K562 (cell line): ENCODE data around the gene CD44. TPM values are rescaled to one million over a fixed set of nuclear protein-coding genes. Genes with fewer than 3 reads are reported as not detected.

Source experiments
- KLF13 ChIP-seq: fragments of 450-650 bp; IDR thresholded peaks from 2 replicates; pipeline ENCODE4 v1.6.1; 2016; ENCODE audit warnings: missing genetic modification characterization, low read depth, mild to moderate bottlenecking, missing compliant biosample characterization, moderate library complexity, borderline replicate concordance
- PRMT5 ChIP-seq: sonication (generic); formaldehyde crosslinking; IDR thresholded peaks from 2 replicates; pipeline ENCODE4 v1.5.0; 2020; ENCODE audit warnings: missing genetic modification reagents
- RFX5 ChIP-seq: IDR thresholded peaks from 2 replicates; pipeline ENCODE4 v1.6.1; 2011; ENCODE audit warnings: low read depth, mild to moderate bottlenecking, improper control_type of control experiment, low read length
- SLC30A9 ChIP-seq: fragments of 250-450 bp; sonication (Bioruptor Pico); IDR thresholded peaks from 2 replicates; pipeline ENCODE4 v1.8.0; 2022; ENCODE audit warnings: mild to moderate bottlenecking, moderate library complexity
- SREBF2 ChIP-seq: sonication (generic); formaldehyde crosslinking; IDR thresholded peaks from 2 replicates; pipeline ENCODE4 v1.4.0; 2020; ENCODE audit warnings: mild to moderate bottlenecking, missing genetic modification reagents
- ZBTB7A ChIP-seq: IDR thresholded peaks from 2 replicates; pipeline ENCODE4 v1.6.1; 2011; ENCODE audit warnings: low read depth, mild to moderate bottlenecking, low read length, moderate library complexity, borderline replicate concordance; ENCODE audit not compliant: control insufficient read depth
- ZNF274 ChIP-seq: IDR thresholded peaks from 2 replicates; pipeline ENCODE4 v1.6.1; 2011; ENCODE audit warnings: low read depth, mild to moderate bottlenecking, low read length, moderate library complexity, borderline replicate concordance
- polyA plus RNA-seq, 8 experiments: library from polyadenylated mRNA; depleted of rRNA in 4 of 8; stranded (reverse) in 5 of 8; unstranded in 3 of 8; fragments of >200 nt; fragmentation: Nextera tagmentation in 2 of 8; fragmentation: Illumina TruSeq in 1 of 8; extraction: Ambion mirVana in 2 of 8; extraction: Trizol in 1 of 8; gene quantifications; 2 replicates each; pipeline versions ENCODE4 v1.2.1 to v1.2.3, GENCODE V29; 2011 to 2014; ENCODE audit warnings: inconsistent platforms in 1 of 8, missing spikeins in 1 of 8
- total RNA-seq, 7 experiments: library from RNA; depleted of rRNA in 6 of 7; stranded (reverse); fragments of >200 nt in 6 of 7; fragmentation: Illumina TruSeq in 2 of 7; extraction: Trizol in 2 of 7; gene quantifications; 2 replicates each; pipeline versions ENCODE4 v1.2.1 to v1.2.3, GENCODE V29; 2011 to 2021; ENCODE audit warnings: low replicate concordance in 1 of 7
- TF ChIP-seq, protein P1 (sequence below): fragments of 450-650 bp; formaldehyde crosslinking; IDR thresholded peaks from 2 replicates; pipeline ENCODE4 v1.4.0; 2020; ENCODE audit warnings: mild to moderate bottlenecking
- TF ChIP-seq, protein P2 (sequence below), 2 experiments: fragments of 450-650 bp; conservative IDR thresholded peaks; 2 replicates each; pipeline ENCODE4 v1.6.1; 2017; ENCODE audit warnings: mild to moderate bottlenecking in 2 of 2, moderate library complexity in 2 of 2
- TF ChIP-seq, protein P3 (sequence below): fragments of 250-450 bp; sonication (Bioruptor Pico); IDR thresholded peaks from 2 replicates; pipeline ENCODE4 v1.5.0; 2020; ENCODE audit warnings: mild to moderate bottlenecking

CD44 gene
- total and polyA plus RNA-seq, 9 of the 15 experiments (the other 6 are each of a cell fraction or from before 2014, with no cell fraction given), result 1.2 to 13.9 (median 3.0) TPM

DNA sequence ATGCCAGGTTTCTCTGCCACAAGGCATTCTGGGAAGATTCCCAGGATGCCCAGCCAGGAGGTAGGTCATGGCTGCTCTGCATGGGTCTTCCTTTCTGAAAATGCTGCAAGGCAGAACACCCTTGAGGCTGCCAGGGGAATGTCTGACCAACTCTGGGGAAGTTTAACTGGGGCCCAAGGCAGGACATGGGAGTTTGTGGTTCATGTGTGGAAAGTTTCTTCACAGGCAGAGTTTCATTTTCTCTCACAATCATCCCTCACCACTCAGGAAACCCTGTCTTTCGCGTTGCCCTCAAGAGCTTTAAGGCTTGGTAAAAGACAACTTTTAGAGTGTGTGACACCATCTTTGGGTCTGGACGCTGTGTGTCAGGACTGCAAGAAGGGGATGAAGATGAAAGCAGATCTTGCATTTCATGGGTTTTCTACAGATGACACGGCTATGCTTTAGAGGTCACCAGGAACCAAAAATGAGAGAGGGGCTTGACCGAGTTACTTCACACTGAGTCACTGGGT, 133.5 kb downstream of the CD44 start (continued):
- TF ChIP-seq, protein P1, sequence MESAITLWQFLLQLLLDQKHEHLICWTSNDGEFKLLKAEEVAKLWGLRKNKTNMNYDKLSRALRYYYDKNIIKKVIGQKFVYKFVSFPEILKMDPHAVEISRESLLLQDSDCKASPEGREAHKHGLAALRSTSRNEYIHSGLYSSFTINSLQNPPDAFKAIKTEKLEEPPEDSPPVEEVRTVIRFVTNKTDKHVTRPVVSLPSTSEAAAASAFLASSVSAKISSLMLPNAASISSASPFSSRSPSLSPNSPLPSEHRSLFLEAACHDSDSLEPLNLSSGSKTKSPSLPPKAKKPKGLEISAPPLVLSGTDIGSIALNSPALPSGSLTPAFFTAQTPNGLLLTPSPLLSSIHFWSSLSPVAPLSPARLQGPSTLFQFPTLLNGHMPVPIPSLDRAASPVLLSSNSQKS (CRISPR knock-in tag), result no peak
- TF ChIP-seq, protein P2, sequence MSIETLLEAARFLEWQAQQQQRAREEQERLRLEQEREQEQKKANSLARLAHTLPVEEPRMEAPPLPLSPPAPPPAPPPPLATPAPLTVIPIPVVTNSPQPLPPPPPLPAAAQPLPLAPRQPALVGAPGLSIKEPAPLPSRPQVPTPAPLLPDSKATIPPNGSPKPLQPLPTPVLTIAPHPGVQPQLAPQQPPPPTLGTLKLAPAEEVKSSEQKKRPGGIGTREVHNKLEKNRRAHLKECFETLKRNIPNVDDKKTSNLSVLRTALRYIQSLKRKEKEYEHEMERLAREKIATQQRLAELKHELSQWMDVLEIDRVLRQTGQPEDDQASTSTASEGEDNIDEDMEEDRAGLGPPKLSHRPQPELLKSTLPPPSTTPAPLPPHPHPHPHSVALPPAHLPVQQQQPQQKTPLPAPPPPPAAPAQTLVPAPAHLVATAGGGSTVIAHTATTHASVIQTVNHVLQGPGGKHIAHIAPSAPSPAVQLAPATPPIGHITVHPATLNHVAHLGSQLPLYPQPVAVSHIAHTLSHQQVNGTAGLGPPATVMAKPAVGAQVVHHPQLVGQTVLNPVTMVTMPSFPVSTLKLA (conservative IDR thresholded peaks at IDR 0.05), result no peak
- TF ChIP-seq, protein P3, sequence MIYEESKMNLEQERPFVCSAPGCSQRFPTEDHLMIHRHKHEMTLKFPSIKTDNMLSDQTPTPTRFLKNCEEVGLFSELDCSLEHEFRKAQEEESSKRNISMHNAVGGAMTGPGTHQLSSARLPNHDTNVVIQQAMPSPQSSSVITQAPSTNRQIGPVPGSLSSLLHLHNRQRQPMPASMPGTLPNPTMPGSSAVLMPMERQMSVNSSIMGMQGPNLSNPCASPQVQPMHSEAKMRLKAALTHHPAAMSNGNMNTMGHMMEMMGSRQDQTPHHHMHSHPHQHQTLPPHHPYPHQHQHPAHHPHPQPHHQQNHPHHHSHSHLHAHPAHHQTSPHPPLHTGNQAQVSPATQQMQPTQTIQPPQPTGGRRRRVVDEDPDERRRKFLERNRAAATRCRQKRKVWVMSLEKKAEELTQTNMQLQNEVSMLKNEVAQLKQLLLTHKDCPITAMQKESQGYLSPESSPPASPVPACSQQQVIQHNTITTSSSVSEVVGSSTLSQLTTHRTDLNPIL (CRISPR knock-in tag), result no peak
- TF ChIP-seq KLF13 (tag) (no peak), SREBF2 (CRISPR knock-in tag) (no peak), RFX5 (no peak), ZBTB7A (no peak), SLC30A9 (CRISPR knock-in tag) (no peak), ZNF274 (no peak), PRMT5 (CRISPR knock-in tag) (no peak)
